Natural killer cell treated with Interleukin-12 subunit alpha and Interleukin-12 subunit beta and Interleukin-15 and Interleukin-18, amount 100 ng/mL, for 72 hours (primary cell): ENCODE data around the gene DNAJC18. TPM values are rescaled to one million over a fixed set of nuclear protein-coding genes. Genes with fewer than 3 reads are reported as not detected.
"Not testable (repeated sequence)": the region's sequence is repeated elsewhere in the genome, so short reads cannot be mapped to it uniquely, and the experiment has no call there.

ENCODE experiments used
- ATAC-seq, 2 donors: fragments of 150-1000 bp; cut with Tn5 transposase in 1 of 2; sonication (Bioruptor Pico), chemical (Tn5 transposase) in 1 of 2; 2 replicates each; pipeline ENCODE4 v1.10.0; 2021
- DNase-seq: peaks from one replicate; pipeline ENCODE4 v3.0.0; 2022; ENCODE audit warnings: low spot score
- H3K27ac Mint-ChIP-seq, 2 donors: 1 replicate in 1 of 2; 2 replicates in 1 of 2; pipeline ENCODE4 v1.8.0; 2022; ENCODE audit warnings: mixed read lengths in 2 of 2, mild to moderate bottlenecking in 1 of 2, moderate library complexity in 1 of 2
- H3K27me3 Mint-ChIP-seq, 2 donors: 1 replicate in 1 of 2; 2 replicates in 1 of 2; pipeline ENCODE4 v1.8.0; 2022; ENCODE audit warnings: mixed read lengths in 2 of 2
- H3K36me3 Mint-ChIP-seq: one replicate; pipeline ENCODE4 v1.8.0; 2022; ENCODE audit warnings: mixed read lengths
- H3K4me1 Mint-ChIP-seq, 2 donors: 1 replicate in 1 of 2; 2 replicates in 1 of 2; pipeline ENCODE4 v1.8.0; 2022; ENCODE audit warnings: low read depth in 2 of 2, mixed read lengths in 2 of 2, mild to moderate bottlenecking in 1 of 2
- H3K4me3 Mint-ChIP-seq: one replicate; pipeline ENCODE4 v1.8.0; 2022; ENCODE audit warnings: mixed read lengths
- H3K9me3 Mint-ChIP-seq: 2 replicates; pipeline ENCODE4 v1.8.0; 2022; ENCODE audit warnings: mixed read lengths
- total RNA-seq, 2 donors: library from RNA; stranded (reverse); gene quantifications; one replicate each; pipeline ENCODE4 v1.2.3, GENCODE V29; 2022

Gene DNAJC18
- total RNA-seq, 2 donors from 2014 or later, result 11.9 to 12.6 TPM

DNA sequence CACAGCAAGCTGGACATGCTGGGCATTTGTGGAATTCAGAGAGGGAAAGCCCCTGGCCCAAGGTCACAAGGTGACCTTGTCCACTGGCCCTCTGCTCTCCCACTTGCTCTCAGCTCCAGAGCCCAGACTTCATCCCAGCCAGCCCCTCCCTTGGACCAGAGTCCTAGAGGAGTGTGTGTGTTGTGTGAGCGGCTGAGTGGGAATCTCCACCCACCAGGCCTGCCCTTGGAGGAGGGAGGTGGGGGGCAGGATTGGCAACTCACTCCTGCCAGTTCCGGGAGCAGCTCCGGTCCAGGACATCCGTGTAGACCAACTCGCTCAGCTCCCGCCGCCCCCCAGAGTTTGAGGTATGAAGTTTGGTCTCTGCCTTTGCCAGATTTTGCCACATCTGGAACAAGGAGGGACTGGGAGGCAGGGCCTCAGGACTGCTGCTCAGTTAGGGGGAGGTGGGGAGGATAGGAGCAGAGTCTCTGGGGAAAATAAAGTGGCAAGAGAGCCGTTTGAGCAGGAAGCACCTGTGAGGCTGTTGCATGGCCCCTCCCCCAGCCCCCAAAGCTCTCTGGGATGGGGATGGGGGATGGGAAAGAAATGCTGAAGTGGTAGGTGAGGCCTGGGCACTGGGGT lies 51.0 kb downstream of the DNAJC18 start:
- peak overlapping the region; percentile 25 for H3K4me3 Mint-ChIP-seq
- H3K4me1 Mint-ChIP-seq, result peaks cover 58 to 66% of the 10 kb centered on the region in 2 donors
- no peaks in the 10 kb centered on the region for H3K9me3 Mint-ChIP-seq
- DNase-seq (no peak), ATAC-seq (no peak)
- H3K27me3 Mint-ChIP-seq, result no peaks in the 10 kb centered on the region
- peak overlapping the region in 1 of 2 donors; percentile 75 for H3K27ac Mint-ChIP-seq
- H3K36me3 Mint-ChIP-seq, result no peaks in the 10 kb centered on the region

DNA sequence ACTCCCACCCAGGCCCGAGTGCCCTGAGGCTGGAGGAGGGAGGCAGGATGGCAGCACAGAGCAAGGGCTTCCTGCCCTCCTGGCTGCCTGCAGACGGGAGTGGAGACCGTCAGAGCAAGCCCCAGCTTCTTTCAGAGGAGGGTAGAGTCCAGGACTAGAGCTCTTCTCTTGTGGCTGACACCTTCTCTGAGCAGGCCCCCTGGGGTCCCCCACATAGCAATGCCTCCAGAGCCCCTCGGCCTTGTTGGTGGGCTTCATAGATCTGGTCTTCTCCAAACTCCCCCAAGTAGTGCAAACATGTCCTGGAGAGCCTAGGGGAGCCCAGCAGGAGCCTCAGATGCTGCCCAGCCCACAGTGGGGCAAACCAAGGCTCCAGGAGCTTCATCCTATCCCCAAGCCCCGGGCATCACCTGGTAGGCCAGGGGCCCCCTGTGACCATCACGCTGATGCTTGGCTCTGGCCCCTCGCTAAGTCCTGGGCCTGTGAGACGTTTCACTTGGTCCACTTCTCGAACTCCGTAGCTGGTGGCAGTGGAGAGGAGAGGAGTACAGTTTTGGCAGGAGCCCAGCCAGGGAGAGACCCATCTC lies 51.6 kb downstream of the DNAJC18 start:
- Mint-ChIP-seq H3K4me3 (no peak overlapping the region), H3K36me3 (no peaks in the 10 kb centered on the region), H3K4me1 (peaks cover 58 to 64% of the 10 kb centered on the region in 2 donors), H3K27ac (peak overlapping the region in 1 of 2 donors; percentile 96), H3K27me3 (no peaks in the 10 kb centered on the region), H3K9me3 (no peaks in the 10 kb centered on the region)
- DNase-seq, result no peak
- no peak for ATAC-seq

DNA sequence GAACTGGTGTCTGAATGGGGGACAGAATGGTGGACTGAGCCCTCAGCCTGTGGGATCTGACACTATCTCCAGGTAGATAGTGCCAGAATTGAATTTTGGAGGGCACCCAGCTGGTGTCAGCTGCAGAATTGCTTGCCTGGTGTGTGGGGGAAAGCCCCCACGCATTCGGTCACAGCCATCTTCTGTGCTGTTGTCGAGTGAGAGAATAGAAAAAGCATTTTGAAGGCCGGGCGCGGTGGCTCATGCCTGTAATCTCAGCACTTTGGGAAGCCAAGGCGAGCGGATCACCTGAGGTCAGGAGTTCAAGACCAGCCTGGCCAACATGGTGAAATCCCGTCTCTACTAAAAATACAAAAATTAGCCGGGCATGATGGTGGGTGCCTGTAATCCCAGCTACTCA lies 52.4 kb downstream of the DNAJC18 start:
- not testable (repeated sequence) for H3K36me3 Mint-ChIP-seq, H3K4me3 Mint-ChIP-seq, DNase-seq, H3K9me3 Mint-ChIP-seq, H3K27me3 Mint-ChIP-seq, ATAC-seq
- H3K27ac Mint-ChIP-seq, result peak overlapping the region; percentile 89 to 96
- H3K4me1 Mint-ChIP-seq, result peaks cover 58 to 63% of the 10 kb centered on the region in 2 donors

DNA sequence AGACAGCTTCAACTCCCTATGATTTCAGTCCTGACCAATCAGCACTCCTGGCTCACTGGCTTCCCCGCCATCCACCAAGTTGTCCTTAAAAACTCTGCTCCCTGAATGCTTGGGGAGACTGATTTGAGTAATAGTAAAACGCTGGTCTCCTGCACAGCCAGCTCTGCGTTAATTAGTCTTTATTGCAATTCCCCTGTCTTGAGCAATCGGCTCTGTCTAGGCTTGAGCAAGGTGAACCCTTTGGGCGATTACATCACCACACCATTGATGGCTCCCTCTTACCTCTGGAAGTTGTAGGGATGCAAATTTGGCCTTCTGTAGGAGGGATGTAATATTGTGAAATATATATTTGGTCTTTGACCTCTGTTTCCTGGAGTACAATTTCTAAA lies 53.3 kb downstream of the DNAJC18 start:
- Mint-ChIP-seq H3K9me3 (no peaks in the 10 kb centered on the region), H3K4me3 (peak overlapping the region; percentile 73), H3K27ac (peak overlapping the region; percentile 89 to 96), H3K4me1 (peaks cover 49 to 54% of the 10 kb centered on the region in 2 donors), H3K36me3 (no peaks in the 10 kb centered on the region), H3K27me3 (no peaks in the 10 kb centered on the region)
- ATAC-seq (no peak), DNase-seq (no peak)

DNA sequence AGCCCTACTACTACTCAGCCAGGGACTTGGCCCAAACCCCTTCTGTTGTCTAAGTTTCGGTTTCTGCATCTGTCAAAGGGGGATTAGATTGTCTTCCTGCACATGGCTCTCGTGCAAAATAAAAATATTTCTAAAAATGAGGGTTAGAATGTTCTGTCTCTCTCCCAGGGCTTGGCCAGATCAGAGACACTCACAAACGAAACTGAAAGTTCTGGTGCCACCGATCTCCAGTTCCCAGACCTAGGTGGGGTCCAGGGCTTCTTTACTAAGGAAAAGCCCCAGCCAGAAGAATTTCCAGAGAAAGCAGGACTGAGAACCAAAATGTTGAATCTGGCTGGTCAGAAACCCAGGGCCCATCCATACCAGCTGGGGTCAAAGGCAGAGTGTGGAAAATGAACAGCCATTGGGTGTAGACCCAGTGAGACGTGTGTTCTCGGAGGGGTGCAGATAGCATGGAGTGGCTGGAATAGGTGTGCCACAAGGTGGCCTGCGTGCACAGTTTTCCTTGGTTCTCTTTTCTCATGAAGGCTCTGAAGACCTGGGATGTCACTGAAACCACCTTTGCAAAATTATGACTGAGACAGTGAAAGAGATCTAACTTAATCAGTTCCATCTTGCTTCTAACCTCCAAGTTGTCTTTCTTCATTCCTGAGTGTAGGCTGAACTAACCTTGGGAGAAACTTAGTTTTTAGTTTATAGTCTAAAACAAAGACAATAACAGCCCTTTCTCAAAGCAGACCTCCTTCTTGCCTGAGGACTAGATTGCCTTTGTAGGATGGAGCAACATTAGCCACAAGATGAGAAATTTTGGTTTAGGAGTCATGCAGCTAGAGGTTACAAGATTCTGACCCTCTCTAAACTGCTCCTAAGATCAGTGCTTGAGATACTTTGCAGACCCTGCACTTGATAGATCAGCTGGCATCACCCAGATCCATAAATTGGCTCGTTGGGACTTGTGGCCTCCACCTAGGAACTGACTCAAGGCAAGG lies 54.0 kb downstream of the DNAJC18 start:
- Mint-ChIP-seq H3K27me3 (no peaks in the 10 kb centered on the region), H3K9me3 (no peaks in the 10 kb centered on the region), H3K36me3 (no peaks in the 10 kb centered on the region), H3K27ac (peak overlapping the region; percentile 89 to 96), H3K4me1 (peaks cover 42 to 47% of the 10 kb centered on the region in 2 donors), H3K4me3 (peak overlapping the region; percentile 73)
- ATAC-seq (no peak), DNase-seq (no peak)

DNA sequence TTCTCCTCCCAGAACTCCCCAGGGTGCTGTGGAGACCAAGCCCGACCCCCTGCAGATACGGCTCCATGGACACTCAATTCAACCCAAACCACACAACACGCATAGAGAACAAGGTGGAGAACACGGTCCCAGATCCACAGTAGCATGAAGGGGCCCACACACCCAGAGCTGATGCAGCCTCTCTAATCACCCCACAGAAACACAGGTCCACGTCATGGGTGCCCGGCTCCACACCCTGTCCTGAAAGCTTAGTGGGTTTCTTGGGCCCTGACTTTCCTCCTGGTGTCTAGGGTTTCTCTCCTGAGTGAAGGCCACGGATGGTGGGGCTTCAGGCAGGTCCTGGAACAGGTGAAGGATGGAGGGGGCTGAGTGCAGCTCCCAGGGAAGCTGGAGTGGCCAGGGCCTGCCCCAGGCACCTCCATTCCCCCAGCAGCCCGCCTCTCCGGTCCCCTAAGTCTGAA lies 54.7 kb downstream of the DNAJC18 start:
- ATAC-seq (no peak), DNase-seq (no peak)
- Mint-ChIP-seq H3K36me3 (no peaks in the 10 kb centered on the region), H3K4me1 (peaks cover 35 to 40% of the 10 kb centered on the region in 2 donors), H3K4me3 (peak overlapping the region; percentile 73), H3K27me3 (no peaks in the 10 kb centered on the region), H3K27ac (peak overlapping the region; percentile 89 to 96), H3K9me3 (no peaks in the 10 kb centered on the region)

DNA sequence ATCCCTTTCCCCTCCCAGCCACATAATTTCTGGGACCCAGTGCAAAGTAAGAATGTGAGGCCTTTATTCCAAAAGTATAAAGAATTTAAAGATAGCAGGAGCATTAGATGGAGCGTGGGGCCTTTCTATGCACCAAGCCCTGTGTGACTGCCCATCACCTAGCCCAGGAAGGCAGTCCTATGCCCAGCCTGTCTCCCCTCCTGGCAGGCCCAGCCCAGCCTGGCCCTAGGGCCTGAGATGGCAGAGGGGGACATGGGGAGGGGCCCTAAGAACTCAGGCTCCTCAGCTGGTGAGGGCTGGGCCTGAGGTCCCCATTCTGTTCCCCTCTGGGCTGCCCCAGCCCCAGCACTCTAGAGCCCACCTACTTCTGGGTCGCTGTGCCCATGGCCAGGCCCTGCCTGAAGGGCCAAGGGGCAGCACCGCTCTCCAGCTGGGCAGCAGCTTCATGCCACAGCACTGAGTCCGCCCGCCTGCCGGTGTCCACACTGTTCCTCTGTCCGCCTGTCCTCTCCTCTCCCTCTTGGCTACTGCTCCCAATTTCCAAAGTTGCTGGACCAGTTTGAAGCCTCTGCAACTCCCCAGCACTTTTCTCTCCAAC lies 55.2 kb downstream of the DNAJC18 start:
- ATAC-seq, result no peak
- Mint-ChIP-seq H3K4me1 (peaks cover 30 to 34% of the 10 kb centered on the region in 2 donors), H3K27me3 (no peaks in the 10 kb centered on the region), H3K4me3 (peak overlapping the region; percentile 73), H3K9me3 (no peaks in the 10 kb centered on the region), H3K36me3 (no peaks in the 10 kb centered on the region), H3K27ac (peak overlapping the region; percentile 89 to 96)
- DNase-seq, result no peak

DNA sequence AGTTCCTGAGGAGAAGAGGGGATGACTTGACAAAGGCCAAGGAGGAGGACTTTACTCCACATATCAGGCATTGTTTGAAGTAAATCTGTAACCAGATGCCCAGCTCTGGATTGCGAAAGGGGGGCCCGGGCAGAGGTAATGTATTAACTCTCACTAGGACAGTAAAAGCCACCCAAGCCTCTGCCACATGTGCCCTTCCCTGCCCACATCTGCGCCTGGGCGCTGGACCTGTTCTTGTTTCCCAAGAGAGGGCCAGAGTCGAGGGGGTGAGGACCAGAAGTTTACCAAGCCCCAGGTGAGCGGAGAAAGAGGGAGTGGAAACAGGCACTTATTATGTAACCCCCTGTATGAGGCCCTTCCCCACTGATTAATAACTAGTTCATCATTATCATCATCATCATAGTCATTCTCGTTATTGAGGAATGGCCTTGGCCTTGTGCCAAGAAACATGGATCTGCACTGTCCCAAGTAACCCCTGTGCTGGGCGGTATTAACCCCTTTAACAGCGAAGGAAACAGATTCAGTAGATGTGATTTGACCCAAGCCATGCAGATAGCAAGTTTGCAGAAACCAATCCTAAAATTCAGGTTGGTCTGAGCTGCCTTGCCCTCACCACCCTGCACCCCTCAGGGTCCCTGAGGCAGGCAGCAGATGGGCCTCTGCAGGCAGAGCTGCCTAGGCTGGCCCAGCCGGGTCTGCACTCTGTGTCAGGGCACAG lies 55.9 kb downstream of the DNAJC18 start, which contains the start of gene SLC23A1:
Gene SLC23A1 (minus strand): TSS at position 23 of the 718 bp plus-strand sequence. CDS start 44 bp downstream, outside the sequence.
- H3K4me1 Mint-ChIP-seq, result peaks cover 28 to 33% of the 10 kb centered on the region in 2 donors
- H3K27ac Mint-ChIP-seq, result peak within 1 kb of the TSS; percentile 54 to 89
- DNase-seq, result no peak

DNA sequence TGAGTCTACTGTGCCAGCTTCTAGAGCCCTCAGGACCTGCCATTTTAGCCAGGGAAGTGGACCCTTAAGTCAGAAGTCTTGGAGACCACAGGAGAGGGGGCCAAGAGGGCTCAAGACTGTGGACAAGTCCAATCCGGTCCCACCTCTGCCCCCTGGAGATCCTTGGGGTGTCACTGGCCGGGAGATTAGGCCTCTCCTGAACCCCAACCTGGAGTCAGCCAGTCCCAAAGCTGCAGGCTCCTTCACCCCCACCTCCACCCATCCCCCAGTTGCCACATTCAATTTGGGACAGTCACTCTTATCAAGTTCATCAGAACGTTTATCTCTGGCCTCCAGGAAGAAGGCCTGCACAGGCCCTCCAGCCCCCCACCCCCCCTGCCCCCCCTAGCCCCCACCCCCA lies 56.5 kb downstream of the DNAJC18 start:
- H3K36me3 Mint-ChIP-seq, result no peaks in the 10 kb centered on the region
- ATAC-seq (no peak), DNase-seq (no peak)
- peaks cover 28 to 30% of the 10 kb centered on the region in 2 donors for H3K4me1 Mint-ChIP-seq
- no peak overlapping the region for H3K4me3 Mint-ChIP-seq
- H3K27me3 Mint-ChIP-seq, result no peaks in the 10 kb centered on the region
- H3K9me3 Mint-ChIP-seq, result no peaks in the 10 kb centered on the region
- no peak overlapping the region for H3K27ac Mint-ChIP-seq

More for the DNA sequence above, 55.9 kb downstream of the DNAJC18 start, which contains the start of gene SLC23A1:
- no peak for ATAC-seq
- Mint-ChIP-seq H3K36me3 (no peaks in the 10 kb centered on the region), H3K27me3 (no peaks in the 10 kb centered on the region), H3K4me3 (no peak within 1 kb of the TSS), H3K9me3 (no peaks in the 10 kb centered on the region)

DNA sequence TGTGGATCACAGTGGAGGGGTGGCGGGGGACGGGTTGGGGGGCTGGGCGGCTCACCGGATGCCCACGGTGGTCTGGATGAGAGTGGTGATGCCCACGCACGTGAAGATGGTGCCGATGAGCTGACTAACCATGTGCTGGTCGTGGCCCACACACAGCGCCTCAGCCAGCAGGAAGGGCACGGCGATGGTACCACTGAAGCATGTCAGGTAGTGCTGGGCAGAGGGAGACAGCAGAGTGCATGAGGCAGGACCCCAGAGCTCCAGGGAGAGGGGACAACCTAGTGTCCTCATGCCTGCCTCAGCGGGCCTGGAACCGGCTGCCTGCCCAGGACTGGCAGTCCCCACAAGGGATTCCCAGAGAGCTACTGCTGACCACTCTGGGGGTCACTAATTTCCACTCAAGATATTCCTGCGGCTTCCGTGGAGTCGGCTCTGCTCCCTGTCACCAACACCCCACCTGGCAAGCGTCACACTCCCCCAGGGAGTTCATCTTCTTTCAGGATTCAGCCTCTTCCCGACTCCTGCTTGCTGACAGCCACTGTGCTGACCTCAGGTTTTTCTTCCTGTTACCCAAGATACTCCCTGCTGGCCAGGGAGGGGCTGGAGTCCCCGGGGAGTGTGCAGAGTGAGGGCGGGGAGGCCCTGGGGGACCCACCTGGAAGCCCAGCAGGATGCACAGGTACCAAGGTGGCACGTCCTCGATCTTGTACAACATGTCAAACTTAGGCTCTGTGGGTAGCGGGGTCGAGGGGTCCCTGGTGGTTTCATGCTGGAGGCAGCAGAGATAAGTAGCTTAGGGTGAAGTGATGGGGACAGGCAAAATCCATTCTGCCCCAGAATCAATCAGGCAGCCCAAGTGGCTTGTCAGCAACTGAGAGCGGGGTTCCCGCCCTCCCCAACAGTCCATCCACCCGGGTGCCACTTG lies 57.2 kb downstream of the DNAJC18 start:
- DNase-seq (no peak), ATAC-seq (no peak)
- no peaks in the 10 kb centered on the region for H3K27me3 Mint-ChIP-seq
- no peaks in the 10 kb centered on the region for H3K36me3 Mint-ChIP-seq
- peaks cover 28 to 30% of the 10 kb centered on the region in 2 donors for H3K4me1 Mint-ChIP-seq
- H3K27ac Mint-ChIP-seq, result peak overlapping the region in 1 of 2 donors; percentile 54
- H3K4me3 Mint-ChIP-seq, result no peak overlapping the region
- H3K9me3 Mint-ChIP-seq, result no peaks in the 10 kb centered on the region

DNA sequence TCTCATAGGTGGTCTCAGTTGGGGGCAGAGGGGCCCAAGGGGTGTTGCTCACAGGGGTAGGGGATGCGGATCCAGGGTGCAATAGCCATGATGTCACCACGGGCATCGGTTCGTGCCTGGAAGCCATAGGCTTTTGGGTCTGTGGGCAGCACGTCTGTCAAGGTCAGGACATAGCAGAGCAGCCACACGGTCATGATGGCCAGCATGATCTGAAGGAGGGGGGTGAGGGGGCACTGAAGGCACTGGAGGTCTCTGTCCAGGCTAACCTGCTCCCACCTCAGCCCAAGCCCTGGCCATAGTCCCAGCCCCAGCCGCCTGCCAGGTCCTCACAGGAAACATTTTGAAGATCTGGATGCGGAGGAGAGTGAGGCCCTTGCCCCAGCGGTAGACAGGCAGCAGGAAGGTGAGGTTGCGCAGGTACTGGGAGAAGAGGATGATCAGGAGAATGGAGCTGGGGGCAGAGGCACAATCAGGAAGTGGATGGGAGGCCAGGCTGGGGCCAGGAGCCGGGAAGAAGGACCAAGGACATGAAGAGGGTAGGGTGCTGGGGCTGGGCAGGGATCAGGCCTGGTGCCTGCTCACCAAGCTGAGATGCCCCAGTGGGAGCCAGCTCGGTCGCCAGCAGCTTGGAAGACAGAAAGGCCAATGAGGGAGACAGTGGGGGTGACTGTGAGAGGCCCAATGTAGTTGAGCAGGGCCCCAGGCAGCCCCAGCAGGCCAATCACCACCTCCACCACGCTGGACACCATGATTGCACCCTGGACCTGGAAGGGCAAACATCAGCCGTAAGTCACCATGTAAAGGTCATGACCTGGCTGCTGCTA lies 59.5 kb downstream of the DNAJC18 start:
- no peaks in the 10 kb centered on the region for H3K27me3 Mint-ChIP-seq
- H3K36me3 Mint-ChIP-seq, result no peaks in the 10 kb centered on the region
- no peak overlapping the region for H3K4me3 Mint-ChIP-seq
- H3K9me3 Mint-ChIP-seq, result no peaks in the 10 kb centered on the region
- H3K4me1 Mint-ChIP-seq, result peaks cover 7 to 8% of the 10 kb centered on the region in 2 donors
- H3K27ac Mint-ChIP-seq, result no peak overlapping the region
- DNase-seq (no peak), ATAC-seq (no peak)
